A673 (cell line): Measurements from ENCODE around the gene RHPN2. TPM values are rescaled to one million over a fixed set of nuclear protein-coding genes. Genes with fewer than 3 reads are reported as not detected.
"Not testable (repeated sequence)": the region's sequence is repeated elsewhere in the genome, so short reads cannot be mapped to it uniquely, and the experiment has no call there.

Experiments
- BruUV-seq: library from RNA; stranded (reverse); fragments of 400-500 nt; replicated peaks from 2 replicates; lab custom pipeline; 2021; lab: Mats Ljungman, UMichigan
- CTCF ChIA-PET: fragments of 300-600 bp; sonication (Branson Sonifier 250); formaldehyde crosslinking; loops from one replicate; lab custom pipeline; 2022; ENCODE audit warnings: antibody characterized with exemption; lab: Charles Lee
- POLR2A ChIA-PET: fragments of 300-600 bp; sonication (Branson Sonifier 250); formaldehyde crosslinking; loops from one replicate; lab custom pipeline; 2022; ENCODE audit warnings: antibody characterized with exemption; ENCODE audit not compliant: low non-redundant PET; lab: Charles Lee
- DNase-seq: peaks from one replicate; pipeline ENCODE4 v3.0.0-alpha.2; 2015; ENCODE audit warnings: low spot score
- H3K27ac ChIP-seq: fragments of 200-600 bp; sonication (generic); 2 replicates; pipeline ENCODE4 v1.5.1; 2016; ENCODE audit warnings: mixed run types, low read depth, mild to moderate bottlenecking, mixed read lengths, antibody characterized with exemption, low read length; ENCODE audit not compliant: poor library complexity, severe bottlenecking
- H3K27me3 ChIP-seq: fragments of 200-600 bp; sonication (generic); replicated peaks from 2 replicates; pipeline ENCODE4 v1.6.1; 2017; ENCODE audit warnings: mixed run types, low read depth, mild to moderate bottlenecking, mixed read lengths, antibody characterized with exemption, low read length; ENCODE audit not compliant: insufficient read depth, poor library complexity
- H3K36me3 ChIP-seq: fragments of 200-600 bp; sonication (generic); 2 replicates; pipeline ENCODE4 v1.6.1; 2016; ENCODE audit warnings: mixed run types, mild to moderate bottlenecking, mixed read lengths, antibody characterized with exemption, low read length; ENCODE audit not compliant: insufficient read depth, poor library complexity, severe bottlenecking
- H3K4me1 ChIP-seq: fragments of 200-600 bp; sonication (generic); 2 replicates; pipeline ENCODE4 v1.6.1; 2017; ENCODE audit warnings: mixed run types, mild to moderate bottlenecking, mixed read lengths, antibody characterized with exemption, low read length; ENCODE audit not compliant: insufficient read depth, poor library complexity, severe bottlenecking
- H3K4me3 ChIP-seq: fragments of 200-600 bp; sonication (generic); 2 replicates; pipeline ENCODE4 v1.5.1; 2016; ENCODE audit warnings: low read depth, mixed run types, mild to moderate bottlenecking, mixed read lengths, low read length; ENCODE audit not compliant: poor library complexity, severe bottlenecking
- H3K9me3 ChIP-seq: fragments of 200-600 bp; sonication (generic); 2 replicates; pipeline ENCODE4 v1.6.1; 2016; ENCODE audit warnings: mixed run types, low read depth, mild to moderate bottlenecking, mixed read lengths, antibody characterized with exemption, low read length; ENCODE audit not compliant: poor library complexity, severe bottlenecking
- CTCF ChIP-seq: fragments of 300-800, 200-600 bp; sonication (generic); conservative IDR thresholded peaks from 2 replicates; pipeline ENCODE4 v1.5.1; 2017; ENCODE audit warnings: low read depth, mild to moderate bottlenecking, antibody characterized with exemption, low read length, moderate library complexity, mixed read lengths
- EZH2 ChIP-seq: fragments of 200-600 bp; sonication (generic); IDR thresholded peaks from 2 replicates; pipeline ENCODE4 v1.6.1; 2017; ENCODE audit warnings: borderline replicate concordance, low read depth, mild to moderate bottlenecking, mixed read lengths, antibody characterized with exemption, low read length; ENCODE audit not compliant: poor library complexity, severe bottlenecking
- intact Hi-C: fragments of 100-400 bp; cut with micrococcal nuclease; formaldehyde crosslinking; loops from one replicate; pipeline ENCODE4 v1.10.0; 2022; ENCODE audit not compliant: unreplicated experiment
- total RNA-seq: library from RNA; stranded (reverse); gene quantifications from 2 replicates; pipeline ENCODE4 v1.2.3, GENCODE V29; 2021

RHPN2 gene
- total RNA-seq, 1 experiment from 2014 or later = 10.5 TPM

DNA sequence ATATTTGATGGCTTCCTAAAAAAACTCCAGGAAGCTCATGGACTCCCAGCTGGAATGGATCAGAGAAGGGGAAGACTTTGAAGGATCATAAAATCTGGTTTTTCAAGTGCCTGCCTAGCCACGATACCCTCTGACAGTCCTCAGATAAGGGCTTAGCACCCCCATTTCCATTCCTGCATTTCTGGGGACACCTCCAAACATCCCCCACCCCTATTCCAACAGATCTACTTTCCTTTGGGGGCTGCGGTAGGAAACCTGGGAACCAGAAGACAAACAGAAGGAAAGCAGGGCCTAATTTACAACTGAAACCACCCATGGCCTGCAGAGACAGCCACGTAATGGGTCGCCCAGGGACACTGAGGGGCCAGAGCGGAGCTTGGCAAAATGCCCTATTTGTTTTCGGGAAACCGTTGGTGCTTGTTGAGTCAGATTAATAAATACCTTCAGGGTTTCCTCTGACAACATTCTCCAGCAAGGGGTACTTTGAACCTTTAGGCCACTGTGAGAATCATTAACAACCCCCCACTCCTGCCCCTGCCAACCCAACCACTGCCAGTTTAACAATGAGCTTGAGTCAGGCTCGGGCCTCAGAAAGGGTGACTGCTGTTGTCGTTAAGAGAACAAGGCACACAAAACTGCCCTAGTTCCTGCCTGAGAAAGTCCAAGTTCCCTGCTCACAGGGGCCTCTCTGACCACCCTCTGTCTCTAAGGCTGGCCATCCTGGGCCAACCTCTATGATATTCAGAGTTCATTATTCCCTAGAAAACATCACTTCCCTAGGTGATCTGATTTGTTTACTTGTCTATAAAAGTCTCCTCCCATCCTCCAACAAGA is 23.5 kb downstream of the RHPN2 start:
- Histone ChIP-seq H3K4me3 (no peak overlapping the region), H3K27ac (no peak overlapping the region), H3K27me3 (no peaks in the 10 kb centered on the region), H3K4me1 (no peaks in the 10 kb centered on the region), H3K9me3 (no peaks in the 10 kb centered on the region), H3K36me3 (no peaks in the 10 kb centered on the region)
- ChIA-PET POLR2A (no interaction called here), CTCF (no interaction called here)
- BruUV-seq = no TSS peak
- intact Hi-C loops = no loop called here
- TF ChIP-seq CTCF (no peak), EZH2 (no peak)
- no peak for DNase-seq

- H3K4me1 ChIP-seq = no peaks in the 10 kb centered on the region
- no peak overlapping the region for H3K4me3 ChIP-seq
- no peaks in the 10 kb centered on the region for H3K27me3 ChIP-seq
- CTCF ChIA-PET = no interaction called here
- intact Hi-C loops = no loop called here
- no TSS peak for BruUV-seq
- H3K27ac ChIP-seq = no peak overlapping the region
- POLR2A ChIA-PET = no interaction called here
- H3K9me3 ChIP-seq = no peaks in the 10 kb centered on the region
- no peak for DNase-seq
- H3K36me3 ChIP-seq = no peaks in the 10 kb centered on the region
- TF ChIP-seq CTCF (no peak), EZH2 (no peak)
These were observed 24.9 kb downstream of the RHPN2 start for GRCh38 chr19:33039815-33040214.

- Histone ChIP-seq H3K36me3 (no peaks in the 10 kb centered on the region), H3K9me3 (no peaks in the 10 kb centered on the region), H3K27ac (no peak overlapping the region), H3K27me3 (no peaks in the 10 kb centered on the region), H3K4me1 (no peaks in the 10 kb centered on the region), H3K4me3 (no peak overlapping the region)
- ChIA-PET POLR2A (no interaction called here), CTCF (no interaction called here)
- DNase-seq = no peak
- intact Hi-C loops = no loop called here
- TF ChIP-seq CTCF (no peak), EZH2 (no peak)
- BruUV-seq = no TSS peak
These were observed 25.5 kb downstream of the RHPN2 start for GRCh38 chr19:33039108-33039599.

- H3K4me1 ChIP-seq, H3K4me3 ChIP-seq, H3K36me3 ChIP-seq, H3K27ac ChIP-seq, DNase-seq, POLR2A ChIA-PET, intact Hi-C loops, CTCF ChIA-PET, H3K9me3 ChIP-seq, H3K27me3 ChIP-seq: not testable (repeated sequence)
- TSS peak; percentile 99 for BruUV-seq
These were observed 27.3 kb downstream of the RHPN2 start for GRCh38 chr19:33037168-33038025.
